Neural cell (in vitro differentiated cells): Measurements from ENCODE around the gene FGB. TPM values are rescaled to one million over a fixed set of nuclear protein-coding genes. Genes with fewer than 3 reads are reported as not detected.

Experiments
- H2AFZ ChIP-seq: fragments of 200-600, 300-800 bp; sonication (generic), shearing (Covaris generic); 2 replicates; pipeline ENCODE4 v1.6.0; 2014; ENCODE audit warnings: low read depth, mild to moderate bottlenecking, antibody characterized with exemption, low read length, moderate library complexity
- H3F3A ChIP-seq: fragments of 200-600 bp; shearing (Covaris generic); 2 replicates; pipeline ENCODE4 v1.6.1; 2016; ENCODE audit warnings: mild to moderate bottlenecking, moderate library complexity, mixed read lengths, antibody characterized with exemption, low read length; ENCODE audit not compliant: insufficient read depth, poor library complexity, severe bottlenecking
- H3K27ac ChIP-seq: fragments of 200-600, 300-800 bp; sonication (generic), shearing (Covaris generic); 2 replicates; pipeline ENCODE4 v1.5.1; 2014; ENCODE audit warnings: mild to moderate bottlenecking, low read length, moderate library complexity
- H3K27me3 ChIP-seq: fragments of 300-800, 200-600 bp; sonication (generic), shearing (Covaris generic); 2 replicates; pipeline ENCODE4 v1.6.0; 2014; ENCODE audit warnings: mild to moderate bottlenecking, low read depth, low read length, moderate library complexity; ENCODE audit not compliant: insufficient read depth
- H3K36me3 ChIP-seq: fragments of 300-800, 200-600 bp; sonication (generic), shearing (Covaris generic); 2 replicates; pipeline ENCODE4 v1.5.1; 2014; ENCODE audit warnings: mild to moderate bottlenecking, antibody characterized with exemption, low read length, moderate library complexity; ENCODE audit not compliant: insufficient read depth
- H3K4me2 ChIP-seq: fragments of 300-800, 200-600 bp; sonication (generic), shearing (Covaris generic); 2 replicates; pipeline ENCODE4 v1.6.0; 2014; ENCODE audit warnings: mild to moderate bottlenecking, low read length
- H3K4me3 ChIP-seq: fragments of 300-800, 200-600 bp; sonication (generic), shearing (Covaris generic); 2 replicates; pipeline ENCODE4 v1.5.1; 2014; ENCODE audit warnings: mild to moderate bottlenecking, low read length, moderate library complexity
- H3K79me2 ChIP-seq: fragments of 200-600 bp; shearing (Covaris generic); replicated peaks from 2 replicates; pipeline ENCODE4 v1.6.0; 2014; ENCODE audit warnings: mild to moderate bottlenecking, low read length, moderate library complexity; ENCODE audit not compliant: insufficient read depth
- H3K9ac ChIP-seq: fragments of 300-800, 200-600 bp; sonication (generic), shearing (Covaris generic); 2 replicates; pipeline ENCODE4 v1.6.1; 2016; ENCODE audit warnings: mild to moderate bottlenecking, low read length, mixed read lengths
- H3K9me2 ChIP-seq: fragments of 200-600 bp; shearing (Covaris generic); 2 replicates; pipeline ENCODE4 v1.6.1; 2016; ENCODE audit warnings: mild to moderate bottlenecking, low read length, mixed read lengths; ENCODE audit not compliant: insufficient read depth
- H3K9me3 ChIP-seq: fragments of 200-600, 300-800 bp; sonication (generic), shearing (Covaris generic); 2 replicates; pipeline ENCODE4 v1.6.1; 2016; ENCODE audit warnings: mild to moderate bottlenecking, mixed run types, low read length, moderate library complexity, mixed read lengths
- H4K20me1 ChIP-seq: fragments of 200-600 bp; shearing (Covaris generic); 2 replicates; pipeline ENCODE4 v1.6.1; 2016; ENCODE audit warnings: mild to moderate bottlenecking, mixed run types; ENCODE audit not compliant: insufficient read depth
- EP300 ChIP-seq: fragments of 450-650 bp; conservative IDR thresholded peaks from 2 replicates; pipeline ENCODE4 v1.6.1; 2014; ENCODE audit warnings: antibody characterized with exemption, mild to moderate bottlenecking, moderate library complexity; ENCODE audit not compliant: poor library complexity, severe bottlenecking
- EZH2 ChIP-seq: fragments of 200-600, 300-800 bp; shearing (Covaris generic), sonication (generic); IDR thresholded peaks from 2 replicates; pipeline ENCODE4 v1.6.1; 2014; ENCODE audit warnings: antibody characterized with exemption, low read length, borderline replicate concordance, mild to moderate bottlenecking; ENCODE audit not compliant: insufficient read depth, poor library complexity, severe bottlenecking
- MXI1 ChIP-seq: fragments of 450-650 bp; conservative IDR thresholded peaks from 2 replicates; pipeline ENCODE4 v1.6.1; 2014; ENCODE audit warnings: antibody characterized with exemption, mild to moderate bottlenecking; ENCODE audit not compliant: poor library complexity, severe bottlenecking
- POLR2AphosphoS5 ChIP-seq: IDR thresholded peaks from 2 replicates; pipeline ENCODE4 v1.6.1; 2012
- RAD21 ChIP-seq: fragments of 450-650 bp; conservative IDR thresholded peaks from 2 replicates; pipeline ENCODE4 v1.6.1; 2014; ENCODE audit warnings: antibody characterized with exemption, mild to moderate bottlenecking, moderate library complexity
- REST ChIP-seq: IDR thresholded peaks from 2 replicates; pipeline ENCODE4 v1.6.1; 2012; ENCODE audit warnings: borderline replicate concordance
- TAF1 ChIP-seq: IDR thresholded peaks from 2 replicates; pipeline ENCODE4 v1.6.1; 2012; ENCODE audit warnings: low read depth
- polyA plus RNA-seq: library from polyadenylated mRNA; depleted of rRNA; stranded (reverse); fragments of >200 nt; gene quantifications from 2 replicates; pipeline ENCODE4 v1.2.3, GENCODE V29; 2014
- TF ChIP-seq, protein P1 (sequence below): fragments of 450-650 bp; IDR thresholded peaks from 2 replicates; pipeline ENCODE4 v1.5.1; 2014; ENCODE audit warnings: antibody characterized with exemption, mild to moderate bottlenecking, moderate library complexity; ENCODE audit not compliant: poor library complexity, severe bottlenecking

Gene FGB
- polyA plus RNA-seq, 1 donor from 2014 or later: not detected

DNA sequence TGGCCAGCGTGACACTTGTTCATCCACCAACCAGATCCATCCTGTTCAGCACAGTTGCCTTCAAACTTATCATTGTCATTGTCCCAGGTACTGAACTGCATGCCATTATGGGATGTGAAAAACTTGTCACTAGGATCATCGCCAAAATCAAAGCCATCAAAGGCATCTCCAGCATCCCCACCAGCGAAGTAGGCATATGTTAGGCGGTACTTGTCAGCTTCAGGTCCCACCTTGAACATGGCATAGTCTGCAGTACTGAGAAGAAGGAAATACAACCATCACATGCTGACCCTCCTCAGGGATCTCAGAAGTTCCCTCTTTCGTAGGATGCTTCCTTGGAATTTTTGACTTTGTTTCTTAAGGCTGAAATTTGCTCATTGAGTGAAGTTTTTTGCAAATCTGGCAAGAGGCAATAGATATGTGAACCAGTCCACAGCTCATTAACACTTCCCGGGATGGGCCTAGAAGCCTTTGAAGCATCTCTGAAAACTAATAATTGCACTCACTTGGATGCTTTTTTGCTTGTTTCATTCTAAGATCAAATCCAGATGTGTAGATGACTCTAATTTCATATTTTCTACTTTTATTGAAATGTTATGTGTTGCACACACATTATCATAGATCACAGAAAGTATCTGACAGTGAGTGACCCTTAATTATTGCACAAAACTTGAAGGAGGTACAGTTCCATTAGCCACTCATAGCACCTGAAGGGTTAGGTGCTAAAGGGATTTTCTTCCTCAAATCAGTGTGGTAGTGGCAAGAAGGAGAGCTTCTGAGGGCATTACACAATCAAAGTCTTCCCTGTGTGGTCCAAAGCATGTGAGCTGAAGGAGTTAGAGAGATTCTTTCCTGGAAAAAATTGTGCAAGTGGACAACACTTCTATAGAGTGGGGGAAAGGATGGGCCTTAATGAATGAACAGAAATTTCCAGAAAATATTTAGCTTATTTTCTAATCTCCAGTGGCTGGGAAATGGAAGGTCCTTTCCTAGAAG lies 44.2 kb downstream of the FGB start:
- Histone ChIP-seq H3K79me2 (no peaks in the 10 kb centered on the region), H3K4me2 (no peak overlapping the region), H3K36me3 (no peaks in the 10 kb centered on the region), H3K4me3 (no peak overlapping the region), H3K9ac (no peak overlapping the region), H4K20me1 (no peaks in the 10 kb centered on the region), H3F3A (no peaks in the 10 kb centered on the region), H3K27me3 (no peaks in the 10 kb centered on the region), H3K27ac (no peak overlapping the region), H3K9me2 (no peaks in the 10 kb centered on the region), H3K9me3 (no peaks in the 10 kb centered on the region), H2AFZ (no peak overlapping the region)
- TF ChIP-seq REST: no peak
- TF ChIP-seq, protein P1, sequence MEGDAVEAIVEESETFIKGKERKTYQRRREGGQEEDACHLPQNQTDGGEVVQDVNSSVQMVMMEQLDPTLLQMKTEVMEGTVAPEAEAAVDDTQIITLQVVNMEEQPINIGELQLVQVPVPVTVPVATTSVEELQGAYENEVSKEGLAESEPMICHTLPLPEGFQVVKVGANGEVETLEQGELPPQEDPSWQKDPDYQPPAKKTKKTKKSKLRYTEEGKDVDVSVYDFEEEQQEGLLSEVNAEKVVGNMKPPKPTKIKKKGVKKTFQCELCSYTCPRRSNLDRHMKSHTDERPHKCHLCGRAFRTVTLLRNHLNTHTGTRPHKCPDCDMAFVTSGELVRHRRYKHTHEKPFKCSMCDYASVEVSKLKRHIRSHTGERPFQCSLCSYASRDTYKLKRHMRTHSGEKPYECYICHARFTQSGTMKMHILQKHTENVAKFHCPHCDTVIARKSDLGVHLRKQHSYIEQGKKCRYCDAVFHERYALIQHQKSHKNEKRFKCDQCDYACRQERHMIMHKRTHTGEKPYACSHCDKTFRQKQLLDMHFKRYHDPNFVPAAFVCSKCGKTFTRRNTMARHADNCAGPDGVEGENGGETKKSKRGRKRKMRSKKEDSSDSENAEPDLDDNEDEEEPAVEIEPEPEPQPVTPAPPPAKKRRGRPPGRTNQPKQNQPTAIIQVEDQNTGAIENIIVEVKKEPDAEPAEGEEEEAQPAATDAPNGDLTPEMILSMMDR: no peak
- TF ChIP-seq MXI1: no peak
- no peak for TF ChIP-seq EZH2
- no peak for TF ChIP-seq EP300
- no peak for TF ChIP-seq POLR2AphosphoS5

DNA sequence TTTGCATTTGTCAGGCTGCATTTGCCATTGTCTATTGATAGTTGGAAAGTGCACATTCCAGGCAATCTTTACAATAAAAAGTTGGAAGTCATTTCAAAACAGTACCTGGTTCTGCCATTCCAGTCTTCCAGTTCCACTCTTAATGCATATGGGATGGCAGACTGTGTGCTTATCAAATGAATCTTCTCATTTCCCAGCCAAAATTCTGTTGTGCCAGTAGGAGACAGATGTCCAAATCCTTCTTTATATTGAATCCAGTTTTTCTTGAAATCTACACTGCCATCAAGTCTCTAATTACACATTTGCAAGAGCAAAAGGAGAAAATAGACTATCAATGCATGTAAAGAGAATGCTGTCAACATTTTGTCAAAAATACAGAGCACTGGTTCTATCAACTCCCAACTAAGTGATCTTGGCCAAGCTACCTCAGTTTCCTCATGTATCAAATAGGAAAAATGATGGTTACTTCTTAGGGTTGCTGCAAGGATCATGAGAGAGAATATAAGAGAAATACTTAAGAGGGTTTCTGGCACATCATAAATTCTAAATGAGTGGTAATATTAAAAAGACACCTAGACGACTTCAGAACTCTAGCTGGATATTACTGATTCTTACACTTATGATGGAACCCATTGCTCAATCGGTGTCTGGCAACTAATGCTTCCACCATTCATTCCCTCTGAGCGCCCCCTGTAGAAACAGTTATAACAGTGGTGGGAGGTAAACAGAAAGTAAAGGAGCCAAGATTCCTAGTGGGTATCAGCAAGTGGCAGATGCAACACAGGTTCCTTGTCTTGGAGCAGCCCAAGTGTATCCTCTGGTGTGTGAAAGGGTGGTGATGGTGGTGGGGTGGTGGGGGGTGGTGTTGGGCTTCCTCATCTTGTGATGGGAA lies 45.8 kb downstream of the FGB start:
- Histone ChIP-seq H3K9me2 (no peaks in the 10 kb centered on the region), H3K9ac (no peak overlapping the region)
- TF ChIP-seq MXI1 (no peak), EP300 (no peak), EZH2 (no peak), TAF1 (no peak), RAD21 (no peak)

More for the DNA sequence above, 45.8 kb downstream of the FGB start:
- Histone ChIP-seq H3K27me3 (no peaks in the 10 kb centered on the region), H3K27ac (no peak overlapping the region), H3K36me3 (no peaks in the 10 kb centered on the region), H2AFZ (no peak overlapping the region), H3K79me2 (no peaks in the 10 kb centered on the region), H3K4me3 (no peak overlapping the region), H4K20me1 (no peaks in the 10 kb centered on the region), H3K4me2 (no peak overlapping the region), H3K9me3 (no peaks in the 10 kb centered on the region), H3F3A (no peaks in the 10 kb centered on the region)
